SK-N-MC (cell line): ENCODE results near the gene CELF2.

ENCODE experiments used
- DNase-seq: peaks from one replicate; pipeline ENCODE4 v3.0.0-alpha.2; 2011; ENCODE audit warnings: low read depth, low spot score
- H3K27ac ChIP-seq: fragments of 200-600 bp; sonication (generic); 2 replicates; pipeline ENCODE4 v1.5.1; 2016; ENCODE audit warnings: mixed run types
- H3K36me3 ChIP-seq: fragments of 200-600 bp; sonication (generic); 2 replicates; pipeline ENCODE4 v1.6.1; 2017; ENCODE audit warnings: antibody characterized with exemption, low read length, mixed read lengths; ENCODE audit not compliant: insufficient read depth
- H3K4me3 ChIP-seq: fragments of 200-600 bp; sonication (generic); 2 replicates; pipeline ENCODE4 v1.5.1; 2016
- H3K9ac ChIP-seq: fragments of 200-600 bp; sonication (generic); 2 replicates; pipeline ENCODE4 v1.8.0; 2017; ENCODE audit warnings: mixed run types, mixed read lengths; ENCODE audit not compliant: insufficient read length
- H3K9me3 ChIP-seq: fragments of 200-600 bp; sonication (generic); 2 replicates; pipeline ENCODE4 v1.6.1; 2017; ENCODE audit warnings: low read depth, mild to moderate bottlenecking, antibody characterized with exemption, low read length, moderate library complexity, mixed read lengths
- EZH2 ChIP-seq: fragments of 200-600 bp; sonication (generic); IDR thresholded peaks from one replicate; pipeline ENCODE4 v1.6.1; 2017; ENCODE audit warnings: antibody characterized with exemption
- FOXP2 ChIP-seq: optimal IDR thresholded peaks from 2 replicates; pipeline ENCODE3; 2011; ENCODE audit warnings: mild to moderate bottlenecking, moderate library complexity; ENCODE audit not compliant: insufficient read depth; ENCODE audit errors: extremely low read length, control extremely low read depth
- POLR2AphosphoS5 ChIP-seq: IDR thresholded peaks from 2 replicates; pipeline ENCODE4 v1.6.1; 2012; ENCODE audit warnings: mild to moderate bottlenecking, low read depth, low read length, borderline replicate concordance

The CELF2 gene

GRCh38 chr10:11261687-11262493 lies 244.2 kb downstream of the CELF2 start:
- DNase-seq: no peak
- no peak for TF ChIP-seq EZH2
- TF ChIP-seq POLR2AphosphoS5: no peak
- TF ChIP-seq FOXP2: no peak
- no peaks in the 10 kb centered on the region for H3K36me3 ChIP-seq
- H3K9ac ChIP-seq: no peak overlapping the region
- H3K4me3 ChIP-seq: no peak overlapping the region
- H3K27ac ChIP-seq: no peak overlapping the region
- H3K9me3 ChIP-seq: no peaks in the 10 kb centered on the region

GRCh38 chr10:11262494-11263345 lies 245.0 kb downstream of the CELF2 start:
- no peak for DNase-seq
- TF ChIP-seq FOXP2: no peak
- no peak for TF ChIP-seq POLR2AphosphoS5
- TF ChIP-seq EZH2: no peak
- H3K9ac ChIP-seq: no peak overlapping the region
- H3K4me3 ChIP-seq: no peak overlapping the region
- H3K27ac ChIP-seq: no peak overlapping the region
- no peaks in the 10 kb centered on the region for H3K36me3 ChIP-seq
- no peaks in the 10 kb centered on the region for H3K9me3 ChIP-seq

GRCh38 chr10:11263767-11264166 lies 246.1 kb downstream of the CELF2 start:
- no peak for TF ChIP-seq FOXP2
- TF ChIP-seq POLR2AphosphoS5: no peak
- no peak for TF ChIP-seq EZH2
- no peaks in the 10 kb centered on the region for H3K36me3 ChIP-seq
- H3K9me3 ChIP-seq: no peaks in the 10 kb centered on the region
- no peak overlapping the region for H3K27ac ChIP-seq
- DNase-seq: no peak
- H3K4me3 ChIP-seq: no peak overlapping the region
- no peak overlapping the region for H3K9ac ChIP-seq

- no peak overlapping the region for H3K4me3 ChIP-seq
- H3K9me3 ChIP-seq: no peaks in the 10 kb centered on the region
- H3K36me3 ChIP-seq: no peaks in the 10 kb centered on the region
- H3K27ac ChIP-seq: no peak overlapping the region
- DNase-seq: no peak
- H3K9ac ChIP-seq: no peak overlapping the region
- no peak for TF ChIP-seq POLR2AphosphoS5
- no peak for TF ChIP-seq EZH2
- TF ChIP-seq FOXP2: no peak
These were observed 246.8 kb downstream of the CELF2 start for GRCh38 chr10:11264296-11265048.

- Histone ChIP-seq H3K36me3 (no peaks in the 10 kb centered on the region), H3K27ac (no peak overlapping the region), H3K9me3 (no peaks in the 10 kb centered on the region), H3K4me3 (no peak overlapping the region), H3K9ac (no peak overlapping the region)
- DNase-seq: no peak
- TF ChIP-seq FOXP2: no peak
- no peak for TF ChIP-seq EZH2
- TF ChIP-seq POLR2AphosphoS5: no peak
These were observed 247.8 kb downstream of the CELF2 start for GRCh38 chr10:11265484-11265883.

- no peak overlapping the region for H3K4me3 ChIP-seq
- H3K9me3 ChIP-seq: no peaks in the 10 kb centered on the region
- H3K36me3 ChIP-seq: no peaks in the 10 kb centered on the region
- H3K27ac ChIP-seq: no peak overlapping the region
- H3K9ac ChIP-seq: no peak overlapping the region
- no peak for DNase-seq
- TF ChIP-seq FOXP2: no peak
These were observed 248.8 kb downstream of the CELF2 start for GRCh38 chr10:11266426-11266825.

- TF ChIP-seq POLR2AphosphoS5: no peak
- no peak for TF ChIP-seq FOXP2
- TF ChIP-seq EZH2: no peak
- Histone ChIP-seq H3K9ac (no peak overlapping the region), H3K9me3 (no peaks in the 10 kb centered on the region), H3K27ac (no peak overlapping the region), H3K36me3 (no peaks in the 10 kb centered on the region), H3K4me3 (no peak overlapping the region)
- DNase-seq: no peak
These were observed 252.6 kb downstream of the CELF2 start for GRCh38 chr10:11270135-11270857.
